Activated CD4-positive, alpha-beta T cell treated with anti-CD3 and anti-CD28 coated beads, Interleukin-2, amount 50 U/mL, for 16 hours (primary cell): ENCODE measurements around the gene SMCO2.
A peak's percentile ranks its signal among the peaks of the same experiment; 100 is the strongest.

ENCODE experiments used
- DNase-seq: peaks from one replicate; pipeline ENCODE4 v3.0.0-alpha.2; 2020

Gene SMCO2

GRCh38 chr12:27502021-27502435 is 55.5 kb downstream of the SMCO2 start:
- DNase-seq = peak; percentile 78

GRCh38 chr12:27504507-27504906 is 58.0 kb downstream of the SMCO2 start:
- no peak for DNase-seq

- DNase-seq = no peak
These were observed 58.6 kb downstream of the SMCO2 start for GRCh38 chr12:27505109-27505508.

- no peak for DNase-seq
These were observed 59.2 kb downstream of the SMCO2 start for GRCh38 chr12:27505761-27506160.

- no peak for DNase-seq
These were observed 60.2 kb downstream of the SMCO2 start for GRCh38 chr12:27506645-27507189.

GRCh38 chr12:27508736-27509431 is 62.3 kb downstream of the SMCO2 start:
- DNase-seq = no peak

GRCh38 chr12:27511031-27511722 is 64.6 kb downstream of the SMCO2 start:
- DNase-seq = no peak

- DNase-seq = no peak
These were observed 65.1 kb downstream of the SMCO2 start for GRCh38 chr12:27511723-27512045.

- no peak for DNase-seq
These were observed 66.8 kb downstream of the SMCO2 start for GRCh38 chr12:27513155-27513824.

GRCh38 chr12:27515671-27516070 is 69.1 kb downstream of the SMCO2 start:
- no peak for DNase-seq

- DNase-seq = no peak
These were observed 70.1 kb downstream of the SMCO2 start for GRCh38 chr12:27516625-27517024.

- DNase-seq = no peak
These were observed 71.0 kb downstream of the SMCO2 start for GRCh38 chr12:27517546-27517945.

GRCh38 chr12:27517961-27518665 is 71.6 kb downstream of the SMCO2 start:
- DNase-seq = no peak

- no peak for DNase-seq
These were observed 74.5 kb downstream of the SMCO2 start for GRCh38 chr12:27521066-27521465.

- no peak for DNase-seq
These were observed 75.4 kb downstream of the SMCO2 start for GRCh38 chr12:27521981-27522380.

GRCh38 chr12:27523305-27523641 is 76.7 kb downstream of the SMCO2 start:
- no peak for DNase-seq

- DNase-seq = peak; percentile 98
These were observed 77.3 kb downstream of the SMCO2 start, which contains the start of gene PPFIBP1 for GRCh38 chr12:27523642-27524493. Gene PPFIBP1, plus strand, starts transcription at chr12:27524206. Its CDS starts 109,191 bp downstream, at chr12:27633397.

- no peak for DNase-seq
These were observed 77.9 kb downstream of the SMCO2 start for GRCh38 chr12:27524494-27524835.

- DNase-seq = no peak
These were observed 78.6 kb downstream of the SMCO2 start for GRCh38 chr12:27524839-27525753.

GRCh38 chr12:27527512-27527911 is 81.0 kb downstream of the SMCO2 start:
- no peak for DNase-seq

- no peak for DNase-seq
These were observed 82.3 kb downstream of the SMCO2 start for GRCh38 chr12:27528788-27529187.
